ENCODE results near the gene AQP9.
A peak's percentile ranks its signal among the peaks of the same experiment; 100 is the strongest.
"Not testable (repeated sequence)": the region's sequence is repeated elsewhere in the genome, so short reads cannot be mapped to it uniquely, and the experiment has no call there.

Gene AQP9

GRCh38 chr15:58179741-58180381, 41.7 kb downstream of the AQP9 start:
- DNase-seq (ENCODE audit: low read depth, low spot score), result no peak

- DNase-seq (ENCODE audit: low read depth, low spot score), result no peak
Measured at GRCh38 chr15:58182460-58183163, 44.4 kb downstream of the AQP9 start.

- no peak for DNase-seq (ENCODE audit: low read depth, low spot score)
Measured at GRCh38 chr15:58185439-58185838, 47.3 kb downstream of the AQP9 start.

- no peak for DNase-seq (ENCODE audit: low read depth, low spot score)
Measured at GRCh38 chr15:58189148-58189811, 51.1 kb downstream of the AQP9 start.

GRCh38 chr15:58190419-58190818, 52.2 kb downstream of the AQP9 start:
- DNase-seq (ENCODE audit: low read depth, low spot score), result no peak

GRCh38 chr15:58193636-58194035, 55.5 kb downstream of the AQP9 start:
- not testable (repeated sequence) for DNase-seq (ENCODE audit: low read depth, low spot score)

- DNase-seq (ENCODE audit: low read depth, low spot score), result no peak
Measured at GRCh38 chr15:58200739-58201138, 62.6 kb downstream of the AQP9 start.

- no peak for DNase-seq (ENCODE audit: low read depth, low spot score)
Measured at GRCh38 chr15:58201516-58201915, 63.3 kb downstream of the AQP9 start.

GRCh38 chr15:58203537-58203936, 65.4 kb downstream of the AQP9 start:
- peak; percentile 95 for DNase-seq (ENCODE audit: low read depth, low spot score)

- DNase-seq (ENCODE audit: low read depth, low spot score), result no peak
Measured at GRCh38 chr15:58206151-58206550, 68.0 kb downstream of the AQP9 start.

- not testable (repeated sequence) for DNase-seq (ENCODE audit: low read depth, low spot score)
Measured at GRCh38 chr15:58208217-58208616, 70.0 kb downstream of the AQP9 start.

GRCh38 chr15:58209007-58209481, 70.9 kb downstream of the AQP9 start:
- not testable (repeated sequence) for DNase-seq (ENCODE audit: low read depth, low spot score)

- DNase-seq (ENCODE audit: low read depth, low spot score), result not testable (repeated sequence)
Measured at GRCh38 chr15:58210031-58210430, 71.8 kb downstream of the AQP9 start.

- DNase-seq (ENCODE audit: low read depth, low spot score), result no peak
Measured at GRCh38 chr15:58212909-58213526, 74.8 kb downstream of the AQP9 start.

- DNase-seq (ENCODE audit: low read depth, low spot score), result no peak
Measured at GRCh38 chr15:58213587-58214338, 75.6 kb downstream of the AQP9 start.

GRCh38 chr15:58214591-58215340, 76.6 kb downstream of the AQP9 start:
- no peak for DNase-seq (ENCODE audit: low read depth, low spot score)

GRCh38 chr15:58217460-58217859, 79.3 kb downstream of the AQP9 start:
- DNase-seq (ENCODE audit: low read depth, low spot score), result no peak

GRCh38 chr15:58221591-58222241, 83.5 kb downstream of the AQP9 start:
- DNase-seq (ENCODE audit: low read depth, low spot score), result no peak

- DNase-seq (ENCODE audit: low read depth, low spot score), result no peak
Measured at GRCh38 chr15:58222679-58223078, 84.5 kb downstream of the AQP9 start.

GRCh38 chr15:58223432-58223831, 85.3 kb downstream of the AQP9 start:
- no peak for DNase-seq (ENCODE audit: low read depth, low spot score)
